ENCODE measurements around the gene KLHL22. TPM values are rescaled to one million over a fixed set of nuclear protein-coding genes. Genes with fewer than 3 reads are reported as not detected.

Gene KLHL22
- total RNA-seq, 2 donors from 2014 or later = 15.9 to 21.0 TPM

DNA sequence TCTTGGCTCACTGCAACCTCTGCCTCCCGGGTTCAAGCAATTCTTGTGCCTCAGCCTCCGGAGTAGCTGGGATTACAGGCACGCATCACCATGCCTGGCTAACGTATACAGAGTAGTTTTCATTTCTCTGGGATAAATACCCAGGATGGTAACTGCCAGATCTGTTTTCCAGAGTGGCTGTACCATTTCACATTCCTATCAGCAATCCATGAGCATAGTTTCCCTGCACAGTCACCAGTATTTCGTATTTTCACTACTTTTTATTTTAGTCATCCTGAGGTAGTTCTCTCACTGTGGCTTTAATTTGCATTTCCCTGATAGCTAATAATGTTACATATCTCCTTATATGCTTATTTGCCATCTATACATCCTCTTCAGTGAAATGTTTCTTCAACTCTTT is 47.0 kb downstream of the KLHL22 start:
- Mint-ChIP-seq H3K27ac (no peak overlapping the region), H3K4me1 (ENCODE audit: low read depth in 2 of 2) (no peaks in the 10 kb centered on the region), H3K4me3 (no peak overlapping the region), H3K36me3 (no peaks in the 10 kb centered on the region), H3K9me3 (no peaks in the 10 kb centered on the region), H3K27me3 (no peaks in the 10 kb centered on the region)
- no peak for DNase-seq (ENCODE audit: low spot score)
- ATAC-seq = no peak

DNA sequence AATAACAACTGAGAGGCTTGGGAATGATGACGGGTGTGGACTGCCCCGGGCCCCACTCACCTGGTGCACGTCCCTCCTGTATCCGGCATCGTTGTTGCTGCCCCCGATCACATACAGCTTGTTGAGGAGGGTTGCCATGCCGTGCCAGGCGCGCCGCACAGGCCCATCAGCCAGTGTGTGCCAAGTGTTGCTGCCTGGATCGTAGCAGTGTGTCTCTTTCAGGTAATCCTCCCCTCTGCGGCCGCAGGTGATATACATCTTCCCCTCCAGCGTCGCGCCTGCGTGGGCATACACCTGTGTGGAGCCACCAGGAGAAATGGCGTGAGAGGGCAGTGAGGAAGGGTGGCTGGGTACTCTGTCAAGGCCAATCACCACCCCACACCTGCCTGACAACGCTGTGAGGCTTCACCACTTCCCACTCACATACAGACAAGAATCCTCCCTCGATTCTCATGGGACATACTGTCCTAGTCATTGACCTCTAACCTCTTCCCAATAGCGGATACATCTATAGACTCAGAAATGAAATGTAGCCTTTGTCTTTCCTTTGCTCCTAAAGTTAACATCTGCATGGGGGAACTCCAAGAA is 49.1 kb downstream of the KLHL22 start:
- Mint-ChIP-seq H3K36me3 (no peaks in the 10 kb centered on the region), H3K27ac (no peak overlapping the region), H3K4me1 (ENCODE audit: low read depth in 2 of 2) (no peaks in the 10 kb centered on the region), H3K27me3 (no peaks in the 10 kb centered on the region), H3K4me3 (no peak overlapping the region), H3K9me3 (no peaks in the 10 kb centered on the region)
- ATAC-seq (no peak), DNase-seq (ENCODE audit: low spot score) (no peak)

DNA sequence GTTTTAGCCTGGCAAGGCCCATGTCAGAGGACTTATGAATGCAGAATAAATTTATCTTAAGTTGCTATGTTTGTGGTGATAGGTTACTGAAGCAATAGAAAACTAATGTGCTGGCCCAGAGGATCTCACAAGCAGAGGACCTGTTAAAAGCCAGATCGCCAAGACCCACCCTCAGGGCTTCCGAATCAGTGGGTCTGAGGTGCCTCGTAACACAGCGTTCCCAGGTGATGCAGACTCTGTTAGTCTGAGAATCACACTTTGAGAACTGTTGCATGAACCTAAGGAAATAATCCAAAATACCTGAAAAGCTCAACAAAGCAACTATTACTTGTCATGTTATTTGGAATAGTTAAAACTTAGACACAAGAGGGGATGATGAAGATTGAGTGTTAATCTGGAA is 51.3 kb downstream of the KLHL22 start:
- Mint-ChIP-seq H3K4me1 (ENCODE audit: low read depth in 2 of 2) (peaks cover 0 to 3% of the 10 kb centered on the region in 2 donors), H3K4me3 (no peak overlapping the region), H3K27me3 (no peaks in the 10 kb centered on the region), H3K36me3 (no peaks in the 10 kb centered on the region), H3K9me3 (no peaks in the 10 kb centered on the region), H3K27ac (no peak overlapping the region)
- no peak for ATAC-seq
- DNase-seq (ENCODE audit: low spot score) = no peak

DNA sequence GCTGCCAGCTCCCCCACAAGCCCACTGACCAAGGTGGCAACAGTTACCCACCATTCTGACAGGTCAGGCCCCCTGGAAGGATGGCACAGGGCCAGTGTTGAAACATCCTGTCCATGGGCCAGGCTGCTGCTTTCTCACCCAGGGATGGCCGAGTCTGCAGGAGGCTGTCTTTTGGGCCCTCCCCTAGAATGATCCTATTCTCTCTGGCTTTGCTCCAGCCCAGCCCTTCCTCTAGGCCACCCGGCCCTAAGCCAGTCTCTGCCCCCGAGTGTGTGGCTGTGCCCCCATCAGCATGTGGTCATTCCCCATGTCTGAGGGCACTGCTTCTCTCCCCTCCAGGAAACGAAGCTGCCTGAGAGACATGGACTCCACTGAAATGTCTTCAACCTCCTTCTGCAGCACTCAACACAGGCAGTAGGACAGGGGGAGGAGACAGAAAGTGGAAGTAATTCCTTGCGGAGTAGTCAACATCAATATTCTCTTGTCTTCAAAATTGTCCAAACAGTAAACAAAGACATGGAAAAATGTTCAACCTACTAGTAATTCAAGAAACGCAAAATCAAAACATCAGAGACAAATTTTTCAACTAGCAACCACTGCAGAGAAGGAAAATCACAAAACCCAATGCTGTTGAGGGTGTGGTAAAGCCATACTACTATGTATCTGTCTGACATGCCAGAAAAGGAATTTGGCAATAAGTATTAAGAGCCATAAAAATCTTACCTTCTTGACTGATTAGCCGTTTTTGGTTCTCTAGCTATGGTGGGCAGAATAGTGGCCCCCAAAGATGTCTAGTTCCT is 52.9 kb downstream of the KLHL22 start:
- H3K4me1 Mint-ChIP-seq (ENCODE audit: low read depth in 2 of 2) = peaks cover 5 to 7% of the 10 kb centered on the region in 2 donors
- DNase-seq (ENCODE audit: low spot score) (no peak), ATAC-seq (no peak)
- H3K4me3 Mint-ChIP-seq = no peak overlapping the region
- H3K9me3 Mint-ChIP-seq = no peaks in the 10 kb centered on the region
- no peak overlapping the region for H3K27ac Mint-ChIP-seq
- H3K27me3 Mint-ChIP-seq = no peaks in the 10 kb centered on the region
- no peaks in the 10 kb centered on the region for H3K36me3 Mint-ChIP-seq

DNA sequence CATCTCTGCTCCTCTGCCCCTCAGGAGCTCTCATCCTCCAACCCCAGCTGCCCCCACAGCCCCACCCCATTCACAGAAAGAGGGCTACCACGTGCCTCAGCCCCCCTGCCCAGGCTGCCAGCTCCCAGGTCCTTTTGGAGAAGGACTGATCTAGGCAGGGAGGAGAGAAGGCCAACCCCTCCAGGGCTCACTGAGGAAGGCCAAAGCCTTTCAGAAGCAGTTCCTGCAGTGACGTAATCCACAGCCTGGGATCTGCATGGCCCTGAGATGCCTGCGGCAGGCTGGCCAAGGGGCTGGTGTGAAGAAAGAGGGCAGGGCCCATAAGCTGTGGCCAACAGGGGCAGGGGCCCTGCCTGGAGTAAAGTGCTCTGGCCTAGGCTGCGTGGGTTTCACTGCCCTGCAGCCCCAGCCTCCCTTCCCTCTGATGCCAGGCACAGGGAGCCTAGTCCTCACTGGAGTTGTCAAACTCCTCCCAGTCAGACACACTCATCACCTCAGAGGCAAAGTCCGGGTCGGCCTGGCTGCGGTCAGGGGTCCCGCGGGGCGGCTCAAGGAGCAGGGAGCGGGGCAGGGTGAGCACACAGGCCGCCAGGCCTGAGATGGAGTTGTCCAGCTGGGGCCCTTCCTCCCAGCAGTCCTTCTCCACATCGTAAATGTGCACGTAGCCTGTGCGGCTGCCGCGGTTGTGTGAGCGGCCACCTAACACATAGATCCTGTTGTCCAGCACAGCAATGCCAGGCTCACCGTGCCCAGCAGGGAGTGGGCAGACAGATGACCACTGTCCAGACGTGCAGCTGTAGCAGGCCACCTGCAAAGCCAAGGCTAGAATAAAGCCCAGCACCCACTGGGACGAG is 53.7 kb downstream of the KLHL22 start:
- no peak overlapping the region for H3K27ac Mint-ChIP-seq
- no peak for DNase-seq (ENCODE audit: low spot score)

DNA sequence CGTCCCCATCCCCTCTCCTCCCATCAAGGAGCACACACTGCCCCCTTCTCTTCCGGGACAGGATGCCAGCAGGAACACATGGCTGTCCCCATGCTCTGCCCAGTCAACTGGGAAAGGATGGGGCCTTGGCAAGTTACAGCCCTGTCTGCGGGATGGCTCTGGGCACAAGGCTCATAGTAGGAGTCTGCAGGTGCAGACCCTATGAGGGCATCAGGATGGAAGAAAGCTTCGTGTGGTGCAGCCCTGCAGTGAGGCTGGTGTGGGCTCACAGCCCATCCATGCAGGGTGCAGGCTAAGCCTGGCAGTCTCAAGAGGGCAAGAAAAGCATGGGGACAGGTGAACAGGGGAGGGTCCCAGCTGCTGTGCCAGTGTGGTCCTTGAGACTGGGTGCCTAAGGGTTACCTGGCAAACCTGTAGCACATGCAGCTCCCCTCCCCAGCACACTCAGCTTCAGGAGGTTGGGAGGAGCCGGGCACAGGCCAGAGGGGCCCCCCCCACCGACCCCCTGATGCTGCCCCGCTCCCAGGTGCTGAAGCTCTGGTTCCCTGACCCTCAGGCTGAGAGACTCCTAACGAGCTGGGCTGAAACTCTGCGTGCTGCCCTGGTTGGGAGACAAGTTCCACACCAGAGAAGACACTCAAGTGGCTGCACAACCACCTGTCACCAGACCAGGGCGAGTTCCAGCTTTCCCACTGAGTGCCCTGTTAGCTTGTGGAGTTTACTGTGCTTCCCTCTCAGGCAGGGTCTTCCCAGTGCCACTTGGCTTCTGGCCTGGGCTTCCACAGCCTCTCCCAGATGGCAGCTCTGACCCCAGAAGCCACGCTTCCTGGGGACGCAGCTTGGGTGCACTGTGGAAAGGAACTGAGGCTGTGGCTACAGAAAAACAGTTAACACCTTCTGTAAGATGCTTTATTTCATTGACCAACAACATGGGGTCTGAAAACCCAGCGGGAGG is 54.7 kb downstream of the KLHL22 start:
- no peaks in the 10 kb centered on the region for H3K9me3 Mint-ChIP-seq

More for the DNA sequence above, 53.7 kb downstream of the KLHL22 start:
- H3K4me3 Mint-ChIP-seq = no peak overlapping the region
- H3K9me3 Mint-ChIP-seq = no peaks in the 10 kb centered on the region
- peaks cover 9 to 11% of the 10 kb centered on the region in 2 donors for H3K4me1 Mint-ChIP-seq (ENCODE audit: low read depth in 2 of 2)
- H3K27me3 Mint-ChIP-seq = peaks cover 4 to 5% of the 10 kb centered on the region in 2 donors
- no peak for ATAC-seq
- H3K36me3 Mint-ChIP-seq = no peaks in the 10 kb centered on the region

DNA sequence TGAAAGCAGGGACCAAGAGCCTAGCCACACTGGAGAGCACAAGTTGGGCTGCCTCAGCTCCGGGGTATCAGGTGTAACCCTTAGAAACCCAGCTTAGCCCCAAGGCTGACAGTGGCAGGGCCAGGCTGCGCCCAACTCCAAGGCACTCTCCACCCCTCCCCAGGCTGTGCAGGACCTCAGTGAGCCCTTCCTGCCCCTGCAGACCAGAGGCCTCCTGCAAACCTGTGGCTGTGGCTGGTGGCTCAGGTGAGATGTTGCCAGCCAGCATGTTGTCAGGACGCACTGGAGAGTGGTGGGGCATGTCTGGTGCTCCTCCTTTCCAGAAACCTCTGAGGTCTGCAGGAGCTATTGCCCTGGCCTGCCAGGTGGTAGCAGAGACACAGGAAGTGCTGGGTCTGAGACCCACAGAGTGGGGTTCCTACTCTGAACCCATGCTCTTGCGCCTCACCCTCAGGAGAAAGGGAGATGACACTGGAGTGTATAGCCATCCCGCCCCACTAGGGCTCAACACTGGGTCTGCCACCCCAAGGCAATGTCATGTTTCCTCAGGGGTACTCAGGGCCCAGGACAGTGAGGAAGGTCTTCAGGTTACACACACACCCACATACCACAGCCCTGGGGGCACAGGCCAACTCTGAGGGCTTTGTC is 55.5 kb downstream of the KLHL22 start:
- no peak overlapping the region for H3K4me3 Mint-ChIP-seq
- no peak for DNase-seq (ENCODE audit: low spot score)
- no peak for ATAC-seq
- H3K27me3 Mint-ChIP-seq = peaks cover 15 to 17% of the 10 kb centered on the region in 2 donors
- H3K4me1 Mint-ChIP-seq (ENCODE audit: low read depth in 2 of 2) = peaks cover 10 to 17% of the 10 kb centered on the region in 2 donors
- no peaks in the 10 kb centered on the region for H3K9me3 Mint-ChIP-seq
- H3K36me3 Mint-ChIP-seq = no peaks in the 10 kb centered on the region
- no peak overlapping the region for H3K27ac Mint-ChIP-seq

More for the DNA sequence above, 54.7 kb downstream of the KLHL22 start:
- peaks cover 7 to 8% of the 10 kb centered on the region in 2 donors for H3K27me3 Mint-ChIP-seq
- no peak for ATAC-seq
- H3K4me3 Mint-ChIP-seq = no peak overlapping the region
- DNase-seq (ENCODE audit: low spot score) = no peak
- no peaks in the 10 kb centered on the region for H3K36me3 Mint-ChIP-seq
- H3K4me1 Mint-ChIP-seq (ENCODE audit: low read depth in 2 of 2) = peaks cover 10 to 14% of the 10 kb centered on the region in 2 donors
- H3K27ac Mint-ChIP-seq = no peak overlapping the region

DNA sequence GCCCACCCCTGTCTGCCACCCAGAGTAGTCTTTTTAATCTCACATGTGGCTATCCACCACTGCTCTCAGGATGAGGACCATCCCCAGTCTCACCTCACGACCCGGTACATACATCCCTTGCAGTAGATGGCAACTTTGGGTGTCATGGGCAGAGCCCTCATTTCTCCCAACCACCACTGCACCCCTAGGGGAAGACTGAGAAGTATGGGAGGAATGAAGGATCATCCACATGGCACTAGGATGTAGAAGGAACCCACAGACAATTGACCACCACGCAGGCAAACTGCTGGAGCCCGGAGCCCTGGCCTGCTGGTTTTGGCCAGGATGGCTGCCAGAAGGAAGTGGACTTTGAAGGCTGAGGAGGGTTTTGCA is 56.1 kb downstream of the KLHL22 start:
- DNase-seq (ENCODE audit: low spot score) = no peak
- no peak for ATAC-seq
- no peak overlapping the region for H3K4me3 Mint-ChIP-seq
- H3K36me3 Mint-ChIP-seq = no peaks in the 10 kb centered on the region
- no peaks in the 10 kb centered on the region for H3K9me3 Mint-ChIP-seq
- H3K4me1 Mint-ChIP-seq (ENCODE audit: low read depth in 2 of 2) = peaks cover 10 to 17% of the 10 kb centered on the region in 2 donors
- H3K27ac Mint-ChIP-seq = no peak overlapping the region
- H3K27me3 Mint-ChIP-seq = peaks cover 20 to 22% of the 10 kb centered on the region in 2 donors

DNA sequence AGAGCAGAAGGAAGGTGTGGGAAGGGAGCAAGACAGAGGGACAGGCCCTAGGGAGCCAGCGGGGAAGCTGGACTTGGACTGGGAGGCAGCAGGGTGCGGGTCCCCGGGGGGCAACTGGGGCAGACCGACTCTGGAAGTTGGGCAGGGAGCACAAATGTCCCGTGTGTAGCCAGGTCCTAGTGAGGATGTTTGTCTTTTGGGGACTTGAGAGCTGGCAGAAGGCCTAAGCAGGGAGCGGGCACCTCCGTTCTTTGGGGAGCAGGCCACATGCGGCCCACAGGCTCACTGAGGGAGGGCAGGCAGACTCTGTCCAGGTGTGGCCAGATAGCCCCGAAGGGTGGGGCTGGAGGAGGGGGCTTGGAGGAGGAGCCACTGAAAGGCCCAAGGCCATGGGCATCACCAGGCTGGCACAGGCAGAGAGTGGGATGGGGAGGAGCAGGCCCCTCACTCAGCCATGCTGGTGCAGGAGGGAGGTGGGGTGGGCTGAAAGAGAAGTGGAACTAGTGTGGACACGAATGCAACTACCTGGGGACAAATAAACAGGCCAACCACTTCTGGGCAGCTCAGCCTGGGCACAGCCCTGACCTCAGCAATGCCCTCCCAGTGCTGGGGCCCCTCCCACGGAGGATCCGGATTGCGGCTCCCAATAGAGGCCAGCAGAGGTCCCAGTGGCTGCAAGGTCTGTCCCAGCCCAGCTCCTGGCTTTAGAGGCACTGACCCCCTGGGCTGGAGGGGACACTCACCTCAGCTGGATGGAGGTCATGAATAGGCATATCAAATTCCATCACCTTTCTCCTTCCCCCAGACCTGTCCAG is 56.7 kb downstream of the KLHL22 start:
- DNase-seq (ENCODE audit: low spot score) = no peak
- peaks cover 24 to 29% of the 10 kb centered on the region in 2 donors for H3K27me3 Mint-ChIP-seq
- H3K27ac Mint-ChIP-seq = no peak overlapping the region
- peaks cover 10 to 17% of the 10 kb centered on the region in 2 donors for H3K4me1 Mint-ChIP-seq (ENCODE audit: low read depth in 2 of 2)
- no peaks in the 10 kb centered on the region for H3K36me3 Mint-ChIP-seq
- peak overlapping the region; percentile 20 for H3K4me3 Mint-ChIP-seq
- H3K9me3 Mint-ChIP-seq = no peaks in the 10 kb centered on the region
- ATAC-seq = no peak

DNA sequence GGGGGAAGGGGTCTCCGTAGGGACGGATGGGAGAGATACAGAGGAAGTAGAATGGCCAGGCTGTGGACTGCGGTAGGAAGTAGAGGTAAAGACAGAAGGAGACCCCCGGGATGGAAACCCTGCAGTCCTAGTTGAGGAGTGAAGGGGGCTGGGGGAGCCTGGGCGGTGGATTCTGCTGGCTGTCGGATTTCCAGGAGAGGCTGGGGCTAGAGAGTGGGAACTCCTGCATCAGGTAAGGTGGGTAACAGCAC is 57.2 kb downstream of the KLHL22 start:
- Mint-ChIP-seq H3K9me3 (no peaks in the 10 kb centered on the region), H3K36me3 (no peaks in the 10 kb centered on the region), H3K4me3 (peak overlapping the region; percentile 20), H3K27ac (no peak overlapping the region), H3K27me3 (peaks cover 26 to 30% of the 10 kb centered on the region in 2 donors), H3K4me1 (ENCODE audit: low read depth in 2 of 2) (peaks cover 10 to 17% of the 10 kb centered on the region in 2 donors)
- no peak for ATAC-seq
- DNase-seq (ENCODE audit: low spot score) = no peak

DNA sequence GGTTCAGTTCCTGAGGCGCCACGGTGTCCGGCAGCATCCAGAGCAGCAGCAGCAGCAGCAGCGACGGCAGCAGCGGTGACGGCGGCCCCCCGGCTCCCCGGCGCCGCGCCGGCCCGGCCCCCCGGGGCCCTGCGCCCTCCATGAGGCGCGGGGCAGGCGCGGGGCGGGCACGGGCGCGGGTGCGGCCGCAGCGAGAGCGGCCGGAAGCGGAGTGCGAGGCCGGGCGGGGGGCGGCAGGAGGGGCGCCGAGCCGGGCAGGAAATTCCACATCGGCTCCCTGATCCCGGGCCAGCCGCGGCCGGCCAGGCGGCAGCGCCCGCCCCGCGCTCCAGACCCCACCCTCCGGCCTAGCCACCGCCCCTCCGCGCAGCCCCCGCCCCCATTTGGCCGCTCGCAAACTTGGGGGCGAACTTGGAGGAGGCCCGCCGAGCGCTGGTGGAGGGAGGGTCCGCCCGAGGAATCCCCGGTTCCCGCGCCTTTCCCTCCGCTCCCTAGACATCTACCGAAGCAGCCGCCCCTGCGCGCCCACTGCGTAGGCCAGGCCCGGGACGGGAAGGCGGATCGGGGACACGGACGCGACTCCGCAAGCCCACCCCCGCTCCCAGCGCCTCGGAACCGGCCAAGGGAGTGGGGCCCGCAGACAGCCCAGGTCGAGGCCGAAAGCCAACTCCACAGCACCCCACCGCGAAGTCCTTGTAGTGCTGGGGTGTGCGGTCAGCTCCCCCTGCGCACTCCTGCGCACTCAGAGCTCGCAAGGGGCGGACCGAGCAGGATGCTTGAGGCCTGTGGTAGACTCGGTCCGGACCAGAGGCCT is 57.8 kb downstream of the KLHL22 start, which contains the start of gene SCARF2:
SCARF2 (minus strand) TSS at position 213 of the 814 bp plus-strand sequence; CDS start at position 142, 71 bp downstream.
- Mint-ChIP-seq H3K4me3 (peak within 1 kb of the TSS; percentile 82), H3K9me3 (no peaks in the 10 kb centered on the region), H3K36me3 (no peaks in the 10 kb centered on the region), H3K27me3 (peaks cover 30 to 35% of the 10 kb centered on the region in 2 donors), H3K4me1 (ENCODE audit: low read depth in 2 of 2) (peaks cover 10 to 17% of the 10 kb centered on the region in 2 donors), H3K27ac (no peak within 1 kb of the TSS)
- DNase-seq (ENCODE audit: low spot score) (no peak), ATAC-seq (peak in 1 of 2 donors; percentile 11)
